ENCODE measurements around the gene ZFAND2B.

Gene ZFAND2B

DNA sequence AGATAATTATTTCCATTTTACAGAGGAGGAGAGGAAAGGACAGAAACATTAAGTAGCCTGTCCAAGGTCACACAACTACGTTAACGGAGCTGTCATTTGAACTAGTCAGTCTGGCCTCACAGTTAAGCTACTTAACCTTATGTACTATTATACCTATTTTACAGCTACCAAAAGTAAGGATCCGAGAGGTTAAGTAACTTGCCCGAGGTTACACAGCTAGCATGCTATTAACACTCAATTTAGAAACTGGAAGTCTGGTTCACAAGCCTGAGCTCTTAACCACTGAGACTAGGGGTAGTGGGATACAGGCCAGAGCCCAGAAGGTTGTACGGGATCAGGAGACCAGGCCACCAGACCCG lies 38.2 kb downstream of the ZFAND2B start:
- Histone ChIP-seq H3K27ac (ENCODE audit: low read depth, low read length) (no peak overlapping the region), H2AFZ (ENCODE audit: low read depth, low read length, severe bottlenecking) (peak overlapping the region; percentile 93), H3F3A (ENCODE audit: insufficient read depth) (peaks cover 3% of the 10 kb centered on the region; the same call in 1 of the 2 replicates), H3K36me3 (ENCODE audit: low read length) (no peaks in the 10 kb centered on the region), H3K27me3 (ENCODE audit: low read length) (no peaks in the 10 kb centered on the region), H3K79me2 (ENCODE audit: insufficient read depth, low read length) (0 out of 2 replicates have a peak, but pooled peaks cover under 1% of the 10 kb centered on the region), H3K9ac (ENCODE audit: low read length) (peak overlapping the region; percentile 85), H3K4me2 (ENCODE audit: low read depth, low read length, poor library complexity, severe bottlenecking) (peak overlapping the region; percentile 72), H3K4me3 (ENCODE audit: insufficient read depth, low read length, poor library complexity, severe bottlenecking) (peak overlapping the region; percentile 79), H3K9me2 (replicated peaks; ENCODE audit: insufficient read depth, low read length) (no peaks in the 10 kb centered on the region), H3K9me3 (ENCODE audit: insufficient read depth, low read length) (no peaks in the 10 kb centered on the region), H4K20me1 (ENCODE audit: low read depth, low read length) (no peaks in the 10 kb centered on the region)
- TF ChIP-seq EZH2phosphoT487 (conservative IDR thresholded peaks at IDR 0.05; ENCODE audit: low read length) = no peak
- TF ChIP-seq, protein P1, sequence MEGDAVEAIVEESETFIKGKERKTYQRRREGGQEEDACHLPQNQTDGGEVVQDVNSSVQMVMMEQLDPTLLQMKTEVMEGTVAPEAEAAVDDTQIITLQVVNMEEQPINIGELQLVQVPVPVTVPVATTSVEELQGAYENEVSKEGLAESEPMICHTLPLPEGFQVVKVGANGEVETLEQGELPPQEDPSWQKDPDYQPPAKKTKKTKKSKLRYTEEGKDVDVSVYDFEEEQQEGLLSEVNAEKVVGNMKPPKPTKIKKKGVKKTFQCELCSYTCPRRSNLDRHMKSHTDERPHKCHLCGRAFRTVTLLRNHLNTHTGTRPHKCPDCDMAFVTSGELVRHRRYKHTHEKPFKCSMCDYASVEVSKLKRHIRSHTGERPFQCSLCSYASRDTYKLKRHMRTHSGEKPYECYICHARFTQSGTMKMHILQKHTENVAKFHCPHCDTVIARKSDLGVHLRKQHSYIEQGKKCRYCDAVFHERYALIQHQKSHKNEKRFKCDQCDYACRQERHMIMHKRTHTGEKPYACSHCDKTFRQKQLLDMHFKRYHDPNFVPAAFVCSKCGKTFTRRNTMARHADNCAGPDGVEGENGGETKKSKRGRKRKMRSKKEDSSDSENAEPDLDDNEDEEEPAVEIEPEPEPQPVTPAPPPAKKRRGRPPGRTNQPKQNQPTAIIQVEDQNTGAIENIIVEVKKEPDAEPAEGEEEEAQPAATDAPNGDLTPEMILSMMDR (IDR thresholded peaks at IDR 0.05; ENCODE audit: insufficient read depth, low read length, poor library complexity, severe bottlenecking) = no peak

DNA sequence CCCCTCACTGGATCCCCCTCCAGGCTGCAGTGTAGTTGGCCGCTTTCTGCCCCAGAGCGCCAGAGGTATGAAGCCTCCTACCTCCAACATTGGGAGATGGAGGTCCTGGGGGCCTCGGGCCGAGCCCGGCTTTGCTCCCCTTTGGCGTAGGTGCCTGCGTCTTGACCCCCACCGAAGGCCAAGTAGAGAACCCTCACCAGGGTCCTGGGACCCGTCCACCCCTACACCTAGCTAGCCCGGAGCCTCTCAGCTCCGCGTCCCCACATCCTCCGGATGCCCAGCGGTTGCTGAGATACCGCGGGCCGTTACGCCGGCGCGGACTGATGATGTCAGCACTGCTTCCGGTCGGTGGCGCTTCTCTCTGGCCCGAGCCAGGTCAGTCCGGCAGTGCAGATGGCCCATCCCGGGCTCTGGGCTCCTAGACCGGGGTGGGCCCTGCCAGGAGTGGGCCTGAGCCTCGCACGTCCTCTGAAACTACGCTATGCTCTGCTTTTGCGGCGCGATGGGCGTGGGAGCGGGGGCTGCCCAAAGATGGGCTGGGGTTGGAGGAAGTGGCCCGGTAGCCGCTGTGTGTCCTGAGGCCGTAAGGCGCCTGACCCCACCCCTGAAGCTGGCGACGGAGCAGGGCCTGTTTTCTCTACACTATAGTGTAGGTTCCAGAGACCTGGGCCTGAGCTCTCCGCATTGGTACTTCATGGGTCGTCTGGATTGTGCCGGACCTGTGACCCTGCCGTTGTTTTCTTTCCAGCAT lies 38.7 kb downstream of the ZFAND2B start, which contains the start of the genes GLB1L and STK16:
Gene GLB1L (minus strand): TSS at position 297 of the 751 bp plus-strand sequence. CDS start 1,871 bp downstream, outside the sequence.
Gene STK16 (plus strand): TSS at position 332 of the 751 bp plus-strand sequence. CDS start 521 bp downstream, outside the sequence.
- Histone ChIP-seq H3K9ac (ENCODE audit: low read length) (peak within 1 kb of the TSS; percentile 85), H3K79me2 (ENCODE audit: insufficient read depth, low read length) (peaks cover 3% of the 10 kb centered on the region; the same call in 1 of the 2 replicates), H4K20me1 (ENCODE audit: low read depth, low read length) (no peaks in the 10 kb centered on the region), H3K27me3 (ENCODE audit: low read length) (no peaks in the 10 kb centered on the region), H3K9me3 (ENCODE audit: insufficient read depth, low read length) (no peaks in the 10 kb centered on the region), H3K36me3 (ENCODE audit: low read length) (no peaks in the 10 kb centered on the region), H3F3A (ENCODE audit: insufficient read depth) (peaks cover 3% of the 10 kb centered on the region; the same call in 1 of the 2 replicates), H3K4me2 (ENCODE audit: low read depth, low read length, poor library complexity, severe bottlenecking) (peak within 1 kb of the TSS; percentile 72), H3K4me3 (ENCODE audit: insufficient read depth, low read length, poor library complexity, severe bottlenecking) (peak within 1 kb of the TSS; percentile 79), H2AFZ (ENCODE audit: low read depth, low read length, severe bottlenecking) (peak within 1 kb of the TSS; percentile 93), H3K27ac (ENCODE audit: low read depth, low read length) (peak within 1 kb of the TSS; percentile 38), H3K9me2 (replicated peaks; ENCODE audit: insufficient read depth, low read length) (no peaks in the 10 kb centered on the region)
- TF ChIP-seq, protein P1 (IDR thresholded peaks at IDR 0.05; ENCODE audit: insufficient read depth, low read length, poor library complexity, severe bottlenecking) = no peak
- TF ChIP-seq EZH2phosphoT487 (conservative IDR thresholded peaks at IDR 0.05; ENCODE audit: low read length) = no peak

DNA sequence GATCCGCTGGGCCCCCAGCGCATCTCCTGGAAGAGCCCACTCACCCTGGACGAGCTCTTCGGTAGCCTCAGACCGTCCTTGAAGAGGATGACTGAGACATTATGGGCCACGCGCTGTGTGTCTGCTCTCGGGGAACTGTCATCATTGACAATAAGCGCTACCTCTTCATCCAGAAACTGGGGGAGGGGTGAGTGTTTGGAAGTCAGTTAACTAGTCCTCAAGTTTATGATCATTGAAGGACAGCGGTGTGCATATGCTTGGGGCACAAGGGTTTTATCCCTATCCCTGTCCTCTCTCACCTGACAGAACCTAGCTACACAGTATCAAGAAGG lies 39.3 kb downstream of the ZFAND2B start:
- peak overlapping the region; percentile 72 for H3K4me2 ChIP-seq (ENCODE audit: low read depth, low read length, poor library complexity, severe bottlenecking)
- H3K9me2 ChIP-seq (replicated peaks; ENCODE audit: insufficient read depth, low read length) = no peaks in the 10 kb centered on the region
- peak overlapping the region; percentile 93 for H2AFZ ChIP-seq (ENCODE audit: low read depth, low read length, severe bottlenecking)
- TF ChIP-seq, protein P1 (IDR thresholded peaks at IDR 0.05; ENCODE audit: insufficient read depth, low read length, poor library complexity, severe bottlenecking) = no peak
- no peak for TF ChIP-seq EZH2phosphoT487 (conservative IDR thresholded peaks at IDR 0.05; ENCODE audit: low read length)
- H3K9ac ChIP-seq (ENCODE audit: low read length) = peak overlapping the region; percentile 85
- peak overlapping the region; percentile 79 for H3K4me3 ChIP-seq (ENCODE audit: insufficient read depth, low read length, poor library complexity, severe bottlenecking)
- H4K20me1 ChIP-seq (ENCODE audit: low read depth, low read length) = no peaks in the 10 kb centered on the region
- H3F3A ChIP-seq (ENCODE audit: insufficient read depth) = peaks cover 3% of the 10 kb centered on the region; the same call in 1 of the 2 replicates
- H3K27ac ChIP-seq (ENCODE audit: low read depth, low read length) = peak overlapping the region; percentile 38; the same call in 1 of the 2 replicates
- H3K9me3 ChIP-seq (ENCODE audit: insufficient read depth, low read length) = no peaks in the 10 kb centered on the region
- H3K36me3 ChIP-seq (ENCODE audit: low read length) = no peaks in the 10 kb centered on the region
- H3K27me3 ChIP-seq (ENCODE audit: low read length) = no peaks in the 10 kb centered on the region
- peaks cover 3% of the 10 kb centered on the region; the same call in 1 of the 2 replicates for H3K79me2 ChIP-seq (ENCODE audit: insufficient read depth, low read length)

All from SU-DHL-6 (cell line).